Femur (tissue), 1 donor: Measurements from ENCODE around the gene TDRD12.
"Not testable (repeated sequence)": the region's sequence is repeated elsewhere in the genome, so short reads cannot be mapped to it uniquely, and the experiment has no call there.

ENCODE experiments used
- DNase-seq: peaks from one replicate; pipeline ENCODE4 v3.0.0-alpha.2; 2017

Gene TDRD12

DNA sequence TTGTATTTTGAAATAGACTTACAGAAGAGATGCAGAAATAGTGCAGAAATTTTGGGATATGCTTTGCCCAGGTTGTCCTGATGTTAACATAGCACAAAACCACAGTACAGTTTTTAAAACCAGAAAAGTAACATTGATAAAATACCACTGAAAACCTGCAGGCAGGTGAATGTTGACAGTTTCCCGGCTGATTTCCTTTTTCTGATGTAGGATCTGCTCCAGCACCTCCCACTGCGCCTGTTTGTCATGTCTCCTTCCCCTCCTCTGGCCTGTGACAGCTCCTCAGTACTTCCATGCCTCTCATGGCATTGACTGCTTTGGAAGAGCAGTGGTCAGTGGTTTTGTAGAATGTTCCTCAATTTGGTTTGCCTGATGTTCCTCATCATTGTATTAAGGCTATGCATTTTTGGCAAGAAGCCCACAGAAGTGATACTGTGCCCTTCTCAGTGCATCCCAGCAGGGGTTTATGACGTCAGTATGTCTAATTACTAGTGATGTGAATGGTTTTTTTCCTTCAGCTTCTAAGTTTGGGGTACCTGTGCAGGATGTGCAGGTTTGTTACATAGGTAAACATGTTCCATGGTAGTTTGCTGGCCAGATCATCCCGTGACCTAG lies 31.0 kb downstream of the TDRD12 start:
- DNase-seq = no peak

DNA sequence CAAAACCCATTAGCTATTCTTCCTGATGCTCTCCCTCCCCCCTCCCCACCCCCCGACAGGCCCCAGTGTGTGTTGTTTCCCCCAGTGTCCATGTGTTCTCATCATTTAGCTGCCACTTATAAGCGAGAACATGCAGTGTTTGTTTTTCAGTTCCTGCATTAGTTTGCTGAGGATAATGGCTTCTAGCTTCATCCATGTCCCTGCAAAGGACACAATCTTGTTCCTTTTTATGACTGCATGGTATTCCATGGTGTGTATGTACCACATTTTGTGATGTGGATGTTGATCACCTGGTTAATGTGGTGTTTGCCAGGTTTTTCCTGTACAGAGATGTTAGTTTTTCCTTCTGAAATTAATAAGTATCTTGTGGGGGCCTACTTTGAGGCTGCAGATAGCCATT lies 31.5 kb downstream of the TDRD12 start:
- DNase-seq = no peak

DNA sequence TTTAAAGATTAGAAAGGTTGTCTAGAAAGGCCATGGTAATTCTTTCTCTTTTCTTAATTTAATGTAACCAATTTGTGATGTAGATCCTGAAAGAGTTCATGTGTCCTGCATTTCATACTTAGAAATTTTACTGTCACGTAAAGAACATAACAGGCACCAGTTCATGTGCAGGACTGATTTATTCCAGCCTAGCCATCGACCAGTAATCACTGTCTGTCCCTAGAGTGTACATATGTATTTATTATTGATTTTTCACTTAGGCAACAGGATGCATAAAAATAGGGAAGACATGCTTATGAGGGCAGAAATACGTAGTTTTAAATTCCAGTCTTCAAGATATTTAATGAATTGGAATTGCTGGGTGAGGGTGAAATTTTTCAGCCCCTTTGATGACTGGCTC lies 37.6 kb downstream of the TDRD12 start:
- no peak for DNase-seq

DNA sequence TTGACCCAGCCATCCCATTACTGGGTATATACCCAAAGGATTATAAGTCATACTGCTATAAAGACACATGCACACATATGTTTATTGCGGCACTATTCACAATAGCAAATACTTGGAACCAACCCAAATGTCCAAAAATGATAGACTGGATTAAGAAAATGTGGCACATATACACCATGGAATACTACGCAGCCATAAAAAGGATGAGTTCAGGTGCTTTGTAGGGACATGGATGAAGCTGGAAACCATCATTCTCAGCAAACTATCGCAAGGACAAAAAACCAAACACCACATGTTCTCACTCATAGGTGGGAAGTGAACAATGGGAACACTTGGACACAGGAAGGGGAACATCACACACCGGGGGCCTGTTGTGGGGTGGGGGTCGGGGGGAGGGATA lies 45.8 kb downstream of the TDRD12 start:
- not testable (repeated sequence) for DNase-seq

DNA sequence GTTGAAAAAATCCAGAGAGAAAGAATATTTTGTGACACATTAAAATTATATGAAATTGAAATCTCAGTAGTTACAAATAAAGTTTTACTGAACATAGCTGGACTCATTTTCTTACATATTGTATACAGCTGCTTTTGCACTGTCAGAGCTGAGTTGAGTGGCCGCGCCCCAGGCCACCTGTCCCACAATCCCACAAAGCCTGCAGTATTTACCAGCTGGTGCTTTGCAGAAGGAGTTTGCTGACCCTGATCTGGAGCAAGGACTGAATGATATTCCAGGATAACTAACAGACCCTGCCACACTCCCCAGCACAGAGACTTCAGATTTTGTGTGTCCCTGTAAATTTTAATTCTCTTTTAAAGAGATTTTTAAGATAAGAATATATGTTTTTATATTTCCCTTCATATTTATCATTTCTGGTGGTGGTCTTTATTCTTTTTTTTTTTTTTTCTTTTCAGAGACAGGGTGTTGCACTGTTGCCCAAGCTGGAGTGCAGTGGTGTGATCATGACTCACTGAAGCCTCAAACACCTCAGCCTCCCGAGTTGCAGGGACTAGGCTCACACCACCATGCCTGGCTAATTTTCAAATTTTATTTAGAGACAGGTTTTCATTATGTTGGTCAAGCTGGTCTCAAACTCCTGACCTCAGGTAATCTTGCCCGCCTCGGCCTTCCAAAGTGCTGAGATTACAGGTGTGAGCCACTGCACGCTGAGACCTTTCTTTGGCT lies 48.5 kb downstream of the TDRD12 start:
- no peak for DNase-seq

DNA sequence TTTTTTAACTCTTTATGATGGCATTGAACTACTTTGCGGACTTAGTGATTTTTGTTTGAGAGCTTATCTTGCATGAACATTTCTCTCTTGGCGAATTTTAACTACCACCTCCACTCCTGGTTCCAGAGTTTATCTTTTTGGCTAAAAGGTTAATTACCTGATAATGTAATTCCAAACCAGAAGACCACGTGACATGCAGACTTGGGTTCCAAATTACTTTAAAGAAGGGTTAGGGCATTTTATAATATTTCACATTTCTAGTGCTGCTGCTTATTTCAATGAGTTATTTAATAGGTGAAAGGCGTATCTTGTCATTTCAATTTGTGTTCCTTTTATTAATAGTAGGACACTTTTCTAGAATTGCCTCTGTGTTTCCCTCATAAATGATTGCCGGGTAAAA lies 52.0 kb downstream of the TDRD12 start:
- no peak for DNase-seq

DNA sequence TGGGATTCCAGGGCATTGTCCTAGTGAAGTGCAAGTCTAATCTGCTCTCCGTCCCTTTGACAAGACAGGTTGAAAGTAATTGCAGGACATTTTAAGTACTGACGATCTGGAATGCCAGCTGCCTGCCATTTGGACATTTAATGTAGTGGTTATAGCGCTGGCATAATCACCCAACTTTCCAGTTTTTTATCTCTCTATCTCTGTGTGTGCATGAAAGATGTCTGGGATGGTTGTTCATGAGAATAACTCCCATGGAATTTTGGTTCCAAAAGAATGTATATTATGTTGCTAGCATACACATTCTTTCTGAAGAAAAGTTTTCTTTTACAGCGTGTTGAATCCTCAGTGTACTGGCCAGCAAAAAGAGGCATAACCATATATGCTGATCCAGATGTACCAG lies 53.6 kb downstream of the TDRD12 start:
- DNase-seq = no peak

DNA sequence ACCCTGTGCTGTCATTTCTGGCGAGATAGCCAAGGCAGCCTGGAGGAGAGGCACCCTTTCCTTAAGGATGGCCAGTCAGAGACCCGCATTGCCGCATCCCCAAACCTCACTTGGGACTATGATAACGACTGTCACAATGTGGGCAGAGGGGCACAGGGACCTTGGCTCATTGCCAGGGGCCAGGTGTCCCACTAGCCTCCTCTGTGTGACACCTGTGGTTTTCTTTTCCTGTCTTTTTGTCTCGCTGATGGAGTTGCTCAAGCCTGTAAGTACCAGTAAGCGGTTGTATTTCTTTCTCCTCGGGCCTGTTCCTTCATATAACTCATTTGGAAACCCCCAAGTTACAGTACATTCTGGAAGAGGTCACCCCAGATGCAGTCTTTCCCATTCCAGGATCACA lies 59.5 kb downstream of the TDRD12 start:
- DNase-seq = no peak

DNA sequence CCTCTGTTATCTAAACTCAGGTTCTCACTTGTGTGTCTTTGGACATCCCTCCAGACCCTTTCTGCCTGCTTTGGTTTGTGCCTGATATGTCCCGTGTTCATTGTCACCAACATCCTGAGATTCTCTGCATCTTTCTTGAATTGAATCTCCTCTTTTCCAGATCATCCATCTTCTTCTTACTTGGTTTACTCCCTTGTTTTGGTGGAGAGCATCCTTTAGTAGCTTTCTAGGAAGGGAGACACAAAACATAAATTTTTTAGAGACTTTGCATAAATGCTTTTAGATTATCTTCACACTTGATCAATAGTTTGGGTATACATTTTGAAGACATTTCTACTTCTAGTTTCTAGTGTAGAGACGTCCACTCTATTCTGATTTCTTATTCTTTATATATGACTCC lies 61.7 kb downstream of the TDRD12 start:
- DNase-seq = no peak

DNA sequence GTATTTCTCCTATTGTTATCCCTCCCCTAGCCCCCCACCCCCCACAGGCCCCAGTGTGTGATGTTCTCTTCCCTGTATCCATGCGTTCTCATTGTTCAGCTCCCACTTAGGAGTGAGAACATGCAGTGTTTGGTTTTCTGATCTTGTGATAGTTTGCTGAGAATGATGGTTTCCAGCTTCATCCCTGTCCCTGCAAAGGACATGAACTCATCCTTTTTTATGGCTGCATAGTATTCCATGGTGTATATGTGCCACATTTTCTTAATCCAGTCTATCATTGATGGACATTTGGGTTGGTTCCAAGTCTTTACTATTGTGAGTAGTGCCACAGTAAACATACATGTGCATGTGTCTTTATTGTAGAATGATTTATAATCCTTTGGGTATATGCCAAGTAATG lies 62.5 kb downstream of the TDRD12 start:
- DNase-seq = not testable (repeated sequence)

DNA sequence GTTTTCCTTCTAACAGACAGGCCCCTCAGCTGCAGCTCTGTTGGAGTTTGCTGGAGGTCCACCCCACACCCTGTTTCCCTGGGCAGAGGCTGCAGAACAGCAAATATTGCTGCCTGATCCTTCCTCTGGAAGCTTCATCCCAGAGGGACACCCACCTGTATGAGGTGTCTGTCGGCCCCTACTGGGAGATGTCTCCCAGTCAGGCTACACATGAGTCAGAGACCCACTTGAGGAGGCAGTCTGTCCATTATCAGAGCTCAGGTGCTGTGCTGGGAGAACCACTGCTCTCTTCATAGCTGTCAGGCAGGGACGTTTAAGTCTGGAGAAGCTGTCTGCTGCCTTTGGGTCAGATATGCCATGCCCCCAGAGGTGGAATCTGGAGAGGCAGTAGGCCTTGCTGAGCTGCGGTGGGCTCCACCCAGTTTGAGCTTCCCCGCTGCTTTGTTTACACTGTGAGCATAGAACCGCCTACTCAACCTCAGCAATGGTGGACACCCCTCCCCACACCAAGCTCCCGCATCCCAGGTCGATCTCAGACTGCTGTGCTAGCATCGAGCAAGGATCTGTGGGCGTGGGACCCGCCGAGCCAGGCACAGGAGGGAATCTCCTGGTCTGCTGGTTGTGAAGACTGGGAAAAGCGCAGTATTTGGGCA lies 67.7 kb downstream of the TDRD12 start:
- DNase-seq = not testable (repeated sequence)

DNA sequence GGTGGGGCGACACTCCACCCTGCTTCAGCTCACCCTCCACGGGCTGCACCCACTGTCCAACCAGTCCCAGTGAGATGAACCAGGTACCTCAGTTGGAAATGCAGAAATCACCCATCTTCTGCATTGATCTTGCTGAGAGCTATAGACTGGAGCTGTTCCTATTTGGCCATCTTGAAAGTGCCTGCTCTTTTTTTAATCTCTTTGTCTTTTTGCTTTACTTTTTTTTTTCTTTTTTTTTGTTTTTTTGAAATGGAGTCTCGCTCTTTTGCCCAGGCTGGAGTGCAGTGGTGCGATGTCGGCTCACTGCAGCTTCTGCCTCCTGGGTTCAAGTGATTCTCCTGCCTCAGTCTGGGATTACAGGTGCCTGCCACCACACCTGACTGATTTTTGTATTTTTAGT lies 68.3 kb downstream of the TDRD12 start:
- not testable (repeated sequence) for DNase-seq

DNA sequence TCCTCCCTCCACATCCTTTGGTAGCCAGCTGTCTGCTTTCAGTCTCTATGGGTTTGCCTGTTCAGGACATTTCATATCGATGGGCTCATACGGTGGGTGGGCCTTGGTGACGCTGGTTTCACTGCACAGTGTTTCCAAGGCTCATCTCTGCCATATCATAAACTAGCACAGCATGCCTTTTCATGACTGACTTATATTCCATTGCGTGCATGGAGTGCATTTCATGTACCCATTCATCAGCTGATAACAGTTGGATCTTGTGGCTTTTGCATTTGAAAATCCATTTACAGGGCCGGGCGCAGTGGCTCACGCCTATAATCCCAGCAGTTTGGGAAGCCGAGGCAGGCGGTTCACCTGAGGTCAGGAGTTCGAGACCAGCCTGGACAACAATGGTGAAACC lies 69.9 kb downstream of the TDRD12 start:
- no peak for DNase-seq

DNA sequence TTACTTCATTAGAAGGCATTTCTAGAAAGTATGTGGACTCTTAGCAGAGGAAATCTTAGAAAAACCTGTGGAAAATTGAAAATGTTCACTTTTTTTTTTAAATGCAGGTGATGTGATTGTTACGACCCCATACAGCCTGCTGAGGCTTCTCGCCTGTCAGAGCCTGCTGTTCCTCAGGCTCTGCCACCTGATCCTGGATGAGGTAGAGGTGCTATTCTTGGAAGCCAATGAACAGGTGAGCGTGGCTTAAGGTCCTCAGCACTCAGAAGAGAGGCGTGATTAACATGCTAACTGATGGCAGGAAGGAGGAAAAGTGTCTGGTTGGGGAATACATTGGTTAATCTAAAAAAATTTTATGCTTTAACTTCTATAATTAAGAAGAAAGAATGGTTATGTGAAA lies 78.6 kb downstream of the TDRD12 start:
- DNase-seq = no peak

DNA sequence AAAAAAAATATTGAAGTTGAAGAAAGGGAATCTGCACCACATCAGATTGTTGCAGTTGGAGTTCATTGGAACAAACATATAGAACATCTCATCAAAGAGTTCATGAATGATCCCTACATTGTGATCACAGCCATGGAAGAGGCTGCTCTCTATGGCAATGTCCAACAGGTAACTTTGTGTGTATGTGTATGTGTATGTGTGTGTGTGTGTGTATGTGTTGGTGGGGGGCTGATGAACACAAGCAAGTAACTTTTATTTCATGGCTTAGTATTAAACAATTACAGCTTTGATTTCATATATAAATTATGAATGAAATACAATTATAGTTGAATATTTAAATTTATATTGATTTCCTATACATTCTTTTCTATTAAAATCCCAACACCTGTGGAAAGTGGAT lies 80.6 kb downstream of the TDRD12 start:
- DNase-seq = no peak

DNA sequence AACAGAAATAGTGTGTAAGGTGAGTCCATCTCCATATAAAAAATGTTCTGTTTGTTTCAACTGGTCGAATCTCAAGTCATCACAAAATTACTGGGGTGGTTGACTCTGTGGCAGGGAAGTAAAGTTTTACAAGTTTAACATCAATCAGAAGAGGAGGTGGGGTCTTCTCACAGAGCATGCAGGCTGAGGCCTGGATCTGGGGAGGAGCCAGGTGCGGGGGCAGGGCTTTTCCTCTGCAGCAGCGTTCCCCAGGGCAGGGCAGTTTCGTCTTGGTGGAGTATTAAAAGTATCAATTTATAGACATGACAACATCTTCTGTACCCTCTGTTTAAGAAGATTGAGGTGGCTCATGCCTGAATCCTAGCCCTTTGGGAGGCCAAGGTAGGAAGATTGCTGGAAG lies 81.2 kb downstream of the TDRD12 start:
- DNase-seq = no peak

DNA sequence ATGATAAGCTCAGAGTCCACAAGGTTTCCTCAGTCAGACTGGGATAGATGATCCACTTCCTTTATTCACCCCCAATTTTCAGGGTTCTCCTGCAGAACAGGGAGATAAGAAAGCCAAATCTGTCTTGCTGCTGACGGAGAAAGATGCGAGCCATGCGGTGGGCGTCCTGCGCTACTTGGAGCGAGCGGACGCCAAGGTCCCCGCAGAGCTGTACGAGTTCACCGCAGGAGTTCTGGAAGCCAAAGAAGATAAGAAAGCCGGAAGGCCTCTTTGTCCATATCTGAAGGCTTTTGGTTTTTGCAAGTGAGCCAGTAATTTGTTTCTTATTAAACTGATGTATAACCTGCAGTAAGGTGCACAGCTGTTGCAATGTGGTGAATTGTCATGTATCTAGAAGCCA lies 83.3 kb downstream of the TDRD12 start:
- DNase-seq = no peak

DNA sequence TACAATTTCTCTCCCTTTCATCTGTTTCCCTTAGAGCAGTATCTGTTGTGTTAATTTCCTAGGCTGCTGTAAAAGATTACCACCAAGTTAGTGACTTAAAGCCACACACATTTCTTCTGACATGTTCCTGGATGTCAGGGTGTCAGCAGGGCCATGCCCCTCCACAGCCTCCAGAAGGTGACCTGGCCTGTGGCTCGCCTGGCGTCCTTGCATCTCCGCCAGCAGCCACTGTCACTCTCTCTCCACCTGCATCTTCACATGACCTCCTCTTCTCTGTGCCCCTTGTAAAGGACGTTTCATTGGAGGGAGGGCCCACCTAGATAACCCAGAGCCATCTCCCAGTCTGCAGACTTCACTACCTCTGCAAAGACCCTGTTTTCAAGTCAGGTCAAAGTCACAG lies 88.7 kb downstream of the TDRD12 start:
- DNase-seq = no peak

DNA sequence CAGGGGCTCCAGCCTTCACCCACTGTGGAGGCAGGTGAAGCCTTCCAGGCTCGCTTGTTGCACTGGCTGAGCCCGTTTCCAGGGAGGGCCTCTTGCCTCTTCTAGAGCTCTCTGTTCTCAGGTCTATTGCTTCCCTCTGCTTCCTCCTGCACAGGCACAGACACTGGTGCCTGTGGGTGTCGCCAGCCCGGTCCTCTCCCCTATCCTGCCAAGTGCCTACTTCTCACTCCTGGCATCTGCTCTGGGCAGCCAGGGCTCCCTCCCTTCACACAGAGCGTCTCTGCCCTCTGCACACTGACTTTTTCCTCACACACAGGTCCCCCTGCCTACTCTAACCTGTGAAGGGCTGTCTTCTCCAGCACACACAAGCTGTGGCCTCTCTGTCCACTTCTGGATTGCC lies 89.7 kb downstream of the TDRD12 start:
- no peak for DNase-seq

DNA sequence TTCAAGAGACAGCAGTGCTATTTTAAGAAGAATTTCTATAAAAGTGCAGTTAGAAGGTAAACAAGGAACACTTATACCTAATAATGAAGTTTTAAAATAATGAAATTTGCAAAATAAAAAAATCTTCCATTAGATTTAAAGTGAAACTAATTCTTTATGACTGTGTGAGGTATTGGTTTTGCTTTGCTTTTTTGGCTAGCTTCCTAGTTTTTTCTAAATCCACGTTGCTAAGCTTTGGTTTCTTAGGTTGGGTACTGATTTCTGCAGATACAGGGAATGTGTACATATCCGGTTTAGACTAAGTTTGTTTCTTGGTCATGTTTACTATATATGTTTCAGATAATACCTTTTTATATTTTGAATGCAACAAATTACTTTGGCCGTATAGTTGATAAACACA lies 90.2 kb downstream of the TDRD12 start:
- DNase-seq = no peak

DNA sequence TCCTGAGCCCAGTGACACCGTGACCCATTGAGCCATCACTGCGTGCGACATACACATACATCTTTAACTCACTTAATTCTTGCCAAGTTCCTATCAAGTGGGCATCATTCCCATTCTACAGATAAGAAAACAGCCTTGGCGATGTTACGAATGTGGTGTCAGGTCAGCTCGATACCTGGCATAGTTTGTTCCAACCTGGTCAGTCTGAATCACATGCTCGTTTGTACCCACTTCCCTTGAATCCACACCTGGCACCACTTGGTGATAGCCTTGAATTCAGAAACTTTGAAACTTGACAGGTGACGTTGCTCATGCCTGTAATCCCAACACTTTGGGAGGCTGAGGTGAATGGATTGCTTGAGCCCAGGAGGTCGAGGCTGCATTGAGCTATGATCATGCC lies 90.9 kb downstream of the TDRD12 start:
- no peak for DNase-seq

DNA sequence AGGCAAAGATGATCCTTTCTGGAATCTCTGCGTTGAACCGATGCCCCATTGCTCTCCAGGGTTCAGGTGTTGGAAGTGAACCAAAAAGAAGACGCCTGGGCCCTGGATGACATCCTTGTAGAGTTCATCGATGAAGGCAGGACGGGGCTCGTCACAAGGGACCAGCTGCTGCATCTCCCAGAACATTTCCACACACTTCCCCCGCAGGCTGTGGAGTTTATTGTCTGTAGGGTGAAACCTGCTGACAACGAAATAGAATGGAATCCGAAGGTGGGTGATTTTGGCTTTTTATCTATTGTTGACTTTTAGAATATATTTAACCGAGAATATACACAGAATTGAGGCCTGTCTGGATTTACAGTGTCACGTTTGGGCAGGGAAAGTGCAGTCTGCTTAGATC lies 91.6 kb downstream of the TDRD12 start:
- DNase-seq = no peak

DNA sequence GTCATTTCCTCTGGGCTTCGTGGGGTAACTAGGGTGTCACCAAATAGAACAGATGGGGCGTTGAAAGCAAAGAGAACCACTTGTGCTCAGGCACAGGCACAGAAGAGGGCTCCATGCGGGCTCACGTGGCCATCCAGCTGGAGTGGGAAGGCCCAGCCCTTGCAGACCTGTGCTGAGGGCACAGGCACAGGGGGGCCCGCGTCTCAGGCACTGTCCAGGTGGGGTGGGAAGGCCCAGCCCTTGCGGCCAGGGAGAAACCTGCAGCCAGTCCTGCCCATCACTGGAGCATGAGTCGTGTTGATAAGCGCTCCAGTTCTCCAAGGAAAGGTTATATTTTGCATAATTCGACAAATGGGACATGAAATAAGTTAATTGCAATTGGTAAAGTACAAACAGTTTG lies 92.5 kb downstream of the TDRD12 start:
- no peak for DNase-seq

DNA sequence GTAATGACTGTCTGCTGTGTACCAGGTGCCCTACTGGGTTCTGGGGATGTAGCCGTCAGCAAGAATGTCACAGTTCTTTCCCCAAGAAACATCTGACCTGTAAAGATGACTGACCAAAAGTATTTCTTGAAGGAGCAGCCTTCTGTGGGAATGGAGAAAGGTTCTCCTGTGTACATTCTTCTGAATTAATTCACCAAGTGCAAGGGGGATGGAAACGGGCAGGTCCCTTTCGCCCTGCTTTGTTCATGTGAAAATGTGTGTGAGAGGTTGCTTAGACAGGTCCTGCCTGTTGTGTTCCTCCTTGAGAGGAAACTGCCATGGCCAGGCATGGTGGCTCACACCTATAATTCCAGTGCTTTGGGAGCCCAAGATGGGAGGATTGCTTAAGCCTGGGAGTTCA lies 93.0 kb downstream of the TDRD12 start:
- no peak for DNase-seq
